Measurements from ENCODE around the gene RFT1.

The RFT1 gene

DNA sequence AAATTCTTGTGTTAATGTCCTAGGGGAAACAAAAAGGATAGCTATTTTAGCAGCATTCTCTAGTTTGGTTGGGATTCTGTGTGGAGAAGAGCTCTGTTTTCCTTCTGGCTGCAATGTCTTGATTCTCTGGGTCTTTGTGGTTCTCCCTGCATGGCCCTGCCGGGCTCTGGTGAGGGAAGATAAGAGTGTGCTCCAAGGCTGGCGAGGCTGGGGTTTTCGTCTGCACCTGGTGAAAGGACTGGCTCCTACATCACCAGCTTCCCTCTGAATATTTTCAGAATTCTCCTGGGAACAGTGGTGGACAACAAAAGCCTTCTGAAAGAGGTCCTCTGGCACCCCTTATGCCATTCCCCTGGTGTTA lies 46.3 kb downstream of the RFT1 start:
- no peak for DNase-seq

DNA sequence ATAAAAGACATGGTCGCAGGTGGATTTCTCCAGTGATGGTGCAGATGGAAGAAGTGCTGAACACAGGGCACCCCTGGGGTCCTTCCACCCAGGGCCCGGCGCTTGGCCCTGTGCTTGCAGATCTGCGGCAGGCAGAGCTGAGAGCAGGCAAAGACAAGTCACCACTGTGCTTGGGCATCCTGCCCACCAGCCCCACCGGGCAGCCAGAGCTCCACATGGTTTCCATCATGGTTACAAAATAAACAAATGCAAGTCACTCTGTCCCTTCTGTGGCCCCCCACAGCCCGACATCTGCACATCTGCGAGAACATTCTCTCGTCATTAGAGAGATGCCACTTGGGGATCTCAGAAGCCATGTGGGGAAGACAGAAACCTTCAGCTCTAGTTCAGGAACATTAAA lies 46.7 kb downstream of the RFT1 start:
- DNase-seq, result no peak

DNA sequence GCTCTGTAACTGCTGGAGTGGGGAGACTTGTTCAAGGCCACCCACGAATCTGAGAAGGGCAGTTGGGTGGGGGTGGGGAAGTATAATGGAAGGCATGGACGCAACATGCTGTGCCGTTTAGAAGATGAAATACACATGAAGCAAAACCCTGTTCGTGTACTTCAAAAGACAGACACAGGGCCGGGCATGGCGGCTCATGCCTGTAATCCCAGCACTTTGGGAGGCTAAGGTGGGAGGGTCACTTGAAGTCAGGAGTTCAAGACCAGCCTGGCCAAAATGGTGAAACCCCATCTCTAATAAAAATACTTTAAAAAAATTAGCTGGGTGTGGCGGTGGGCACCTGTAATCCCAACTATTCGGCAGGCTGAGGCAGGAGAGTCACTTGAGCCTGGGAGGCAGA lies 47.5 kb downstream of the RFT1 start:
- no peak for DNase-seq

DNA sequence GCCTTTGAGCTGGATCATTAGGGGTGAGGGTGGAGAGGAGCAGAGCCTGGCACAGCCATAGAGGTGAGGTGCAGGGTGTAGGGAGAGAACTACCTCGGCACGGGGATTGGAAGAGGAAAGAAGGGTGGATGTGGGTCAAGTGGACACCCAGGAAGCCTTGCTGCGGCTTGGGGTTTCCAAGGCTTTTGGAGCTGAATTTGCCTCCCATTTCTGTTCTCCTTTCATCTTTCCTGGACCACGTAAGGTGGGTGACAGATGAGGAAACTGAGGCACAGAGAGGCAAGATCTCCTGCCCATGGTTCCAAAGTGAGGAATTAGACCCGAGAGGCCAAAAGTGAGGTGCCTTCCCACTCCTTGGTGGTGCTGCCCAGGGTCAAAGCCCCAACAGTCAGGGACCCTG lies 48.9 kb downstream of the RFT1 start:
- DNase-seq, result no peak

DNA sequence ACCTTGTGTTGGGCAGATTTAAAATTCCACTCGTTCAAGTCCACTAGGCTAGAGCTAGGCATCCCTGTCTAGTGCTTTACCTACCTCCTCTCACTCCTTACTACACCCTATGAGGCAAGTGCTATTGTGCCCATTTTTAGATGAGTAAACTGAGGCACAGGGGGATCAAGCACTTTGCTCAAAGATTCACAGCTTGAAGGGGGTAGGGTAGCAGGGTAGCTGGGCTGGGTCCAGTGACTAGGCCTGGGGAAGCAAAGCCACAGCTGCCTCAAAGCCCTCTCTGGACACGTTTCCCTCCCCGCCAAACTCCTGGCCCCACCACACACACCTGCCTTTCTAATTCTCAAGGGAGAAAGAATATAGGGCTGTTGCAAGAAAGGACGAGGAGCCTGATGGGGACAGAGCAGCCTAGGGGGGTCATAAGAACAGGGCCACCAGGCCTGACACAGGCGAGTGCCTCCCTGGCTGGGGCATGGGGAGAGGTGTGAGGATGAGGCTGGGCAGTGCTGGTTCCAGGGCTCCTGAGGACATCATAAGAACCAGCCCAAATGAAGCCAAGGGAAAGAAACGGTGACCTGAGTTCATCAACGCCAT lies 49.5 kb downstream of the RFT1 start:
- no peak for DNase-seq

DNA sequence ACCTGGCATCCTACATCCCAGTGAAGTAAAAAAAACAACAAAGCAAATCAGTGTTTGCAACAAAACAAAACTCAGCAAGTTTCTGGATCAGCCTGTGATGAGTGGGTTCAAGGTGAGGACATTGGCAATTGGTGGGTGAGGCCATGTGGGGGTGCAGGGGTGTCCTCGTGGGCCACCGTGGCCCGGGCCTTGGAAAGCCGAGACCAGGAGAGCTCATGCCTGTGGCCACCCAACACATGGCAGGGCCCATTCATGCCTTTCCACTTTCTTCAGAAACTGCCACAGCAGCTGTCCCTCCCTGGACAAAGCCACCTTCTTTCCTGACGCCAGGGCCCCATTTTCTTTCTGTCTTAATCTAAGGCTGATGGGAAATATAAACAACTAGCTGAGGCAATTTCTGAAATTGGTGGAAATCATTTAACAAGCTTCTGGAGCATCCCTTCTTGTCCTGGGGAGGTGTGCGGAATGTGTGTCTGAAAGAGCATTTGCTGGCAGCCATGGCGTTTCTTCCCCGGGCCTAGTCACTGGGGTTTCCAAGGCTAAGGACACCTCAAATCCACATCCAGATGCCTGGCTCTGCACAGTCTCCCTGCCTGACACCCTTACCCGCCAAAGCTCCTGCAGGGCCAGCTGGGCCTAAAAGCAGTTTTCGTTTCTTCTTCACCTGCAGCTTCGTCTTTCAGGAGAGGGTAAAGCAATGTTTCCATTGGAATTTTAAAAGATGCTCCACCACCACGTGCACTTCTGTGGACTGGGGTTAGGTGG lies 50.3 kb downstream of the RFT1 start:
- no peak for DNase-seq

DNA sequence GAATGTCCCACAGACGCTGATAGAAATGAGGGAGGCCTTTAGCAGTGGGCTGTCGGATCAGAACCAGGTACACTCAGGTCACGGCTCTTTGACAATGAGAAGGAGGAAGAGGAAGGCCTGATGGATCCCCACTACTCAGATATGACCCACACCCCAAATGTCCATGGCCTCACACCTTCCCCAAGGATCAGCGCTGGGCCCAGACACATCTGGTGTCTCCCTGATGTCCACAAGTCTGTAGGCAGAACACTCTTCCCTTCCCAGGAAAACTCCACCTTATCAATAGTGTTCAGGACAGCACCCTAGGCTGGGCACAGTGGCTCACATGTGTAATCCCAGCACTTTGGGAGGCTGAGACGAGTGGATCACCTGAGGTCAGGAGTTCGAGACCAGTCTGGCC lies 51.1 kb downstream of the RFT1 start:
- DNase-seq, result no peak

DNA sequence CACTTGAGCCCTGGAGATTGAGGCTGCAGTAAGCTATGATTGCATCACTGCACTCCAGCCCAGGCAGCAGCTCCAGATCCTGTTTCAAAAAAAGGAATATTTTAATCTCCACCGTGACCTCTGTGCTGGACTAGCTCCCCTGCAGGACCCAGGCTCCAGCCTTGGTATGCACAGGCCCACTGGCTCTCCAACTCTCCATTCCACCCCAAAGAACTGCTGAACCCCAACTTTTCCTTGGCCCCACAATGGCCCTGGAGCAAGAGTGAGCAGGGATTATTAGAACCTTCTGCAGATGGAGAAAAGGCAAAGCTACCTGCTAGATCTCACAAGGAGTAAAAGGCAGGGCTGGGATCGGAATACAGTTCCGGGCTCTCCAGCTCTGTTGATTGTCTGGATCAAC lies 51.6 kb downstream of the RFT1 start:
- DNase-seq, result no peak

DNA sequence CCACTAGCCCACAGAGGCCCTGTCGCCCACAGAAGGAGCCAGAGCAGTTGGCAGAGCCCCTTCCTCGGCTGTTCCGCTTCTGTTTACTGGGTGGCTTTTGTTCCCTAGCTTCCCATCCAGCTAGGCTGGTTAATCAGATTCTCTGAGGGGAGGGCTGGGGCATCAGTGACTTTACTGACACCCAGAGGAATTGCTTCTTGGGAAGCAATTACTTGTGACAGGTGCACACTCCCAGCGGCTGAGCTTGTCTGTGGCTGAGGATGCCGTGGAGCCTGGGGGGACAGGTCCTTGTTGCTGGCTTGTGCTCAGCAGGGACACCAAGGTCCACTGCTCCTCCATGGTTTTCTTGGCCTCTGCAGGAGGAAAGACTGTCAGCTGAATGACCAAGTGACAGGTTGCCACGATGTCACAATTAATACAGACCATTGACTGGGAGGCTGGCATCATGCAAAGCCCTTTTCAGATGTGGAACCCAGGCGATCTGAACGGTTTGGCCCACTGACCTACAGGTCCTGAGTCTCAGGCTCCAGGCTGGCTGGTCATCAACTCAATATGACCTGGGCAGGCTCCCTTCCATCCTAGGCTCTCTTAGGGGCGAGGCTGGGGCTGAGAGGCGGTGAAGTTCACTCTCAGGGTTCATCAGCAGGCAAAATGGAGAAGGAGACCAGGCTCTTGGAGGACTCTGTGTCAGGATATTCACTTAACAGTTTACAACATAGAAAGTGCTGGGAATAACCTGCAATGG lies 52.6 kb downstream of the RFT1 start:
- no peak for DNase-seq

DNA sequence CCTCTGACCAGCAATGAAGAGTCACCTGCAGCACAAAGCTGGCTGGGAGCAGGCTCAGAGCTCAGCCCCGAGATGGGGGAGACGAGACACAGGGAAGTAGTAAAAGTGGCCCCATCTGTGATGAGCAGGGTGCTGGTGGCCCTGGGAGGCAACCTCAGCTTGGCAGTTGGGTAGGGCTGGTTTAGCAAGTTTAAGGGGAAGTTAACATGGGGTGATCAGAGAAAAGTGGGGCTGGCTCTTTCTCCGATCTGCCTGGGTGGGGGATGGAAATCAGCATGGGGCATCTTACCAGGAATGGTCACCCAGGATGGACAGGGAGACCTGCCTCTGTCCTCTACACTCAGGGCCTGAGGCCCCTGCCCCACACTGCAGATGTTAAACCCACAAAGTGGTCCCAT lies 54.5 kb downstream of the RFT1 start:
- no peak for DNase-seq

DNA sequence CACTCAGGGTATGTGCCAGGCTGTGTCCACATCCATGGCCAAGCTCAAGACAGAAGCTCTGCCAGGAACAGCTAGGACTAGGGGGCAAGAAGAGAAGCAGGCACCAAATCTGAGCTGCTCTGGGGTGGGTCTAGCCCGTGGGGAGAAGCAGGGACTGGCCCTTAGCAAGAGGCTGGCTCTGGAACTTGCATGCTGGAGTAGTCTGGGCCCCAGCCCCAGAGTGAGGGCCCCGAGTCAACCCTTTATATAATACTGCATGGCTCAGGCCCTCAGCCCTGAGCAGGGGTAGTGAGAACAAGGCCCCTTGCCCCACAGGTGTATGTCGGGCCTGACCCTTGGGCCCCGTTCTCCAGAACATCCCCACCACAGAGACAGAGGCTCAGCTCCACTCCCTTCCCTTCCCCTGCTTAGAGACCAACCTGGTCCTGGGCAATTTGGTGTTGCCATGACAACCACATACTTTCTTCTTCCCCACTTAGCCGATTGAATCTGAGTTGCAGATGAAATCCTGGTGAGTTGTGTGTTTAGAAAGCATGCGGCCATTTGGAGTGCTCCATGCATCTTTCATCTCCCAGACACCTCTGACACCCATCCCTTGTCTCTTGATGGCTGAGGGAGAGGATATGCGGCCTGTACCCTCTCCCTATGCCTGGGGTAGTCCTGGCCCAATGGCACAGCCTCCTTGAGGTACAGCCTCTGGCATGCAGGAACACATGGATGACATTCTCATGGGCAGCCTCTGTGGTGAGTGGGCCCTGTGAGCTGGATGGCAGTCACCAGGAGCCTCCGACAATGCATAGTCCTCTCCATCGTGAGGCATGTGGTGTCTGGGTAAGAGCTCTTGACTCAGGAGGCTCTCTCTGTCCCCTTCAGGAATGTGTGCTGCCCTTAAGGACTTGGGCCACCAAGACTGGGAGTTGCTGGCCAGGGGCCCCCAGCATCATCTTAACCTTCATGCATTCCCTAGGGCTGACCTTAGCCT lies 55.2 kb downstream of the RFT1 start:
- DNase-seq, result no peak

DNA sequence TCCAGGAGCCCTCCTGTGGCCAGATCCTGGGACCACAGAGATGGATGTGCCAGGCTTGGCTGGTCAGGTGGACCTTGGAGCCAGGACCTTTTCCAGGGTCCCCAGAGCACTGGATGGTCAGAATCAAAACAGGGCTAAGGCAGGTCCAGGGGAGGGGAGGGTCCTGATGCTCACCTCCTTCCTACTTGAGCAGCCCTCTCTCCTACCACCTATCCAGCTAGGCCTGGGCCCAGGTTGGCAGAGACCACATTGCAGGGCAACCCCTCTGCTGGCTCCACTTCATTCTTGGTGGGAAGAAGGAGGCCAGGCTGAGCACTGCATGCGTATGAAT lies 55.9 kb downstream of the RFT1 start:
- DNase-seq, result no peak

DNA sequence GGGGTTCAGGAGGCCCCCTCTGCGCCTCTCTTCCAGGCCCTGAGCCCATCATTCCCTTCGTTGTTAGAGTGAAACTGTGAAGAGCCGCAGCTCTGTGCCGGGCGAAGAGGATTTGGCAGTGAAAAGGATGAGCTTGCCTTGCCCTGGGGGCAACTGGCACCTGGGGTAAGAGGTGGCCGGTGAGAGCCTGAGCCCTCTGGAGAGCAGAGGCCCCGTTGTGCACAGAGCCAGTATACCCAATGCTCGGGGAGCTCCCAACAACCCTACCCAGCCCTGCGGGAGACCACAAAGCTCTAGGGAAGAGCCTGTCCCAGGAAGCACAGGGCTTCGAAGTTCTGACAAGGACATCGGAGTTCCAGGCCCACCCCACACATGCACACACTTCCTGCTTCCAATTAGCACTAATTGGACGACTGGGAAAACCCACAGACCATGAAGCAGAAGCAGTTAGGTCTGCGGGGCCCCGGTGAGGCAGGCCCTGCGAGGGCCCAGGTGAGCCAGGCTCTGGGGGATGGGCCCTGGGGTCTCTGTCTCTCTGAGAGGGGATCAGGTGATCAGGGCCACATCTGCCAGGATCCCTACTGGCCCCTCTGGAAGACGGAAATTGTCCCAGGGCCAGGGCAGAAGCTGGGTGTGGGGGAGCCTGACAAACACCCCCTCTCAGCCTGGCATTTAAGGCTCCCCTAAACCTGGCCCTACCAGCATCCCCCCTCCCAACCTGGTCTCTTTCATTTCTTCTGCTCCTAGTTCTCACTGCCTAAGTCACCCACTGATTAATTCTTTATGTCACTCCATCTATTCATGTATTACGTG lies 56.5 kb downstream of the RFT1 start:
- no peak for DNase-seq

DNA sequence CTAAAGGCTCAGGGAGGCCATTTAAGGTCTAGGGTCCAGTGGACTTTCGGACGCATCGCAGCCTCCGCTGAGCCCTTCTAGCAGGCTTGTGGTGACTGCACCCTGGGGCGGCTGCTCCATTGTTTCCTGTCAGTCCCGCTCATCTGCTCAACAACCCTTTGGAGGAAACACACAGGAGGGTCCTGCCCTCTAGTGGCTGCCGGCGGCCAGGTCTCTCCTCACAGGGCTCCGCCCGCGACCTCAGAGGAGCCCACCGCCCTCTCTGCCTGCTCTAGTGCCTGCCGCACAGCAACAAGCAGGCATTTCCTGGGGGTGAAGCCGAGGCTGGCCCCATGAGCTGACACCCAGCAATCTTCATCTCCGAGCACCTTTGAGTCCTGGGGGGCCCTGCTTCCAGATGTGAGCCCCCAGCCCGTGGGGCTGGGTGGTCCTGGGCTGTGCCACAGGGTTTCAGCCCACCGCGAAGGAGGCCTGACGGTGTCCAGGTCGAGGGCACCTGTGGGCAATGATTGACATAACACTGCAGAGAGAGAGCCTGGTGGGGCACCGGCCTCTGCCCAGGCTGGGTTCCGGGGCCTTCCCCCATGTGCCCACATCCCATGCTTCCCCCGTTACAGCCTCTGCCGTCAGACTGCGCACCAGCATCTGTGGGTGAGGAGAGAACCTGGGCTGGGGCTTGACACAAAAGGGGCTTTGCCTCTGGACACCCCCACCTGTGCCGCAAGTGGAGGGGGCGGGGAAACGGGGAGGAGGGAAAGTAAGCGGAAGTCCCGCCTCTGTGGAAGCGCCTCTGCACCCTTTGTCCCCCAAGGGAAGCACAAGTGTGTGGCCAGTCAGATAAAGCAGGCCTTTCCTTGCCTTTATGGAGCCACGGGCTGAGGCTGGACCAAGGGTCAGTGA lies 57.3 kb downstream of the RFT1 start:
- DNase-seq, result peak; percentile 64 to 80

DNA sequence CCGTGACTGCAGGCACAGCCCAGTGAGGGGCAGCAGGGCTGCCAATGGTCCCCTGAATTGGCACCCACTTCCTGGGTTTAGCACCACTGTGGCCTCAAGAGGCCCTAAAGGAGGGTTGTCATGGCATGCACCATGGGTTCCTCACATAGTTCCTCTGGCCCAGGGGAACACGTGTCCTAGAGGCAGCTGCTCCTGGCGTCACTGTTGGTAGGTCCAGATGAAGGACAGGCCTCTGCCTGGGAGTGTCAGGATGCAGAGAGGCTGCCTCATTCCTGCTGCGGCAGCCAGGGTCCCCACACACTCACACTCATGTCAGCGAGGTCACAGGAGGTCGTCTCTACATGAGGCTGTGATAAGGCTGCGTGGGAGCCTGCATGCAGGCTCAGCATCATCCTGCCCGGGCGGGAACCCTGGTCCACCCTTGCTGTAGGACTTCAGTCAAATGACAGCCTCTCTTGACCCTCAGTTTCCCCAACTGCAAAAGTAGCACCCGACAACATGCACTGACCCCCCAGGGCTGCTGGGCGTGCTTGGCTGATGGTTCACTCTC lies 58.3 kb downstream of the RFT1 start:
- DNase-seq, result no peak

DNA sequence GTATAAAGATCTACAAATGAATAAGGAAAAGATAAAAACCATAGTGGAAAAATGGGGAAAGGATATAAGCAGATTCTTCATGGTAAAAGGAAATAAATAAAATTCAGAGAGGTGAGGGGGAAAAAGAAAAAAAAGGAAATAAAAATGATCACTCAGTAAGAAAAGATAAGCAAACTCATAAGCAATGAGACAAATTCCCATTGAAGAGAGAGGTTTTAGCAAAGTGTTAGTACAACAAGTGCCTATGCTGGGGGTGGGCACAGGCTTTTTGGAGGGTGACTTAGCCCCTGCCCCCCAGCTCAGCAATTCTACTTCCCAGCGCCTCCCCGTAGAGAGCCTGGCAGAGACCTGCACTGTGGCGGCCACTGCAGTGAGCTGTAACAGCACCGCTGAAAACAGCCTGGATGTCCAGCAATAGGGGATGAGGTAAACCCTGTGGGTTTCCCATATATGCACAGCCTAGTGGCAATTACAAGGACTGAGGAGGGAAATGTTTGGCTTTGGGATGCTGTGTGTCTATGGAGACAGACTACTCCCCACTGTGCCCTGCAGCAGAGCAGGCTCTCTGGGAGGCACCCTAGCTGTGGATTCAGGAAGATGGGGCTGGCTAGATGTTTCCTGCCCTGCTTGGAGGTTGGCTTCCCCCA lies 60.7 kb downstream of the RFT1 start:
- no peak for DNase-seq

DNA sequence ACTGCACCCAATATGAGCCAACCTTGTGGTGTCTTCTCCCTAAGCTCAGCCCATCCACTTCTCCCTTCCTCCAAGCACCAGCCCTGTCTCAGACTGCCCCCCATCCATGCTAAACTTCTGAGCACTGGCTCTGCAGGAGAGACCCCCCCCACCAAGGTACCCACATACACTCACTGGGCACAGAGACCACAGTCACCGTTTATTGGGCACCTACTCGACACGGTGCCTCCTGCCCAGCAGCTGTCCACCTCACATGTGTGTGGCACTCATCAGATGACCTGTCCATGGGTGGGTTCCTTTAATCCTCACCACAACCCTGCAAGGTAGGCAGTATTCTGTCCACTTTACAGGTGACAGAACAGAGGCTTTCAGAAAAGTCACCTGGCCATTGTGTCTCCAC lies 62.1 kb downstream of the RFT1 start:
- DNase-seq, result no peak

DNA sequence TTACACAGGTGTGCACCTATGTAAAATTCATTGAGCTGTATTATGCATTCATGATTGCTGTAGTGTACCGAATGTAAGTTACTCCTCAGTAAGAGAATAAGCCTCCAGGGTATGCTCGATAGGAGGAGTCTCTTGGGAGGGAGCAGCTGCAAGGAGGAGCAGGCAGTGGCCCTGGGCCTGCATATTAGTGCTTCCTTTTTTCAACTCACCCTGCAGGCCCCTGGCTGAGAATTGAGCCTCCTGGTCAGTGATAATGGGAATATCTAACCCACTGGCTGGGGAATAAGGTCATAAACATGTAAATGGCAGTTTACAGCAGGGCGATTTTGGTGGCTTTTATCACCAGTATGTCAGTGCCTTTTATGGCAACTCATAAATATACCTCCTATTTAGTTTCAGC lies 62.7 kb downstream of the RFT1 start:
- no peak for DNase-seq

DNA sequence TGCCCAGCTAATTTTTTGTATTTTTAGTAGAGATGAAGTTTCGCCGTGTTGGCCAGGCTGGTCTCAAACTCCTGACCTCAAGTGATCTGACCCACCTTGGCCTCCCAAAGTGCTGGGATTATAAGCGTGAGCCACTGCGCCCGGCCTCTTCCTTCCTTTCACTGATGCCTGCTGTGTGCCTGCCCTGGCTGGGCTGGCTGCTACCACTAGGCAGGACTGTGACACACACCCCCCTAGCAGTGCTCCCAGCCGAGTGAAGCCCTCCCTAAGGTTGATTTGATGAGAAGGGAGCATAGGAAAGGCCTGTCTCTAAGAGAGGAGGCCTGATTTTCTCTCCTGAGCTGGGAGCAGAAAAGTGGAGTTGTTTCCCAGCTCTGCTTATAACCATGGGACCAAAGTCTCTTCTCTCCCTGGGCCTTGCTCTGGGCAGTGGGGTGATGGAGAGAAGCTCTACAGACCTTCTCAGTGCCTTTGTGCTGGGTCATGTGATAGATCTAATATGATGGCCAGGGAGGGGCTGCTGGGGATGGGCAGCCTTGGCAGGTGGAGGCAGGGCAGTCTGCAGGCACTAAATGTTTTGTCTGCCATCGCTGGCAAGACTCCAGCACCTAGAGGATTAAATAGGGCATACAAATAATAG lies 64.3 kb downstream of the RFT1 start:
- no peak for DNase-seq

DNA sequence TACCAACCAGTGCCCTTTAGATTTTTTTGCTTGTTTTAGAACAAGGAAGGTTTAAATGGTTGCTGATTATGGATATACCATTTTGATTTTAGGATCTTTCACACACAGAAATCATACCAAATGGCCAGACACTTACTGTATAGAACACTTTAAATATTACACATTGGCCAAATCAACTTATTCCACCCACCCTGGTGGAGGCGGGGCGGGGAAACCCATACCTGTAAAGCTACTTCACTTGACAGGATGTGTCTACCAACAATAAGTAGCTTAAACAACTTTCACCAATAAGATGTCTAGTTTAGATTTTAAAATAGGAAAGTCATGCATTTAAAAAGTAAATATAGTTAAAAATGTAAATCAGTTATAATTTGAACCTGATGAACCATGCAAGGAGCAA lies 67.3 kb downstream of the RFT1 start:
- no peak for DNase-seq
